GM19193 (cell line): ENCODE data around the gene TWSG1.

Experiments used
- POLR2A ChIP-seq: IDR thresholded peaks from 4 replicates; pipeline ENCODE4 v1.6.1; 2011; ENCODE audit not compliant: insufficient read depth, insufficient read length; ENCODE audit errors: extremely low read depth

TWSG1 gene

GRCh38 chr18:9334329-9334972 lies at the start of gene TWSG1:
Gene TWSG1 (plus strand): TSS chr18:9334773. CDS start chr18:9337230, 2,457 bp downstream.
- peak; percentile 80 for TF ChIP-seq POLR2A

GRCh38 chr18:9285604-9286003 lies 49.0 kb upstream of the TWSG1 start:
- no peak for TF ChIP-seq POLR2A

GRCh38 chr18:9287036-9287435 lies 47.5 kb upstream of the TWSG1 start:
- no peak for TF ChIP-seq POLR2A

- TF ChIP-seq POLR2A, result no peak
These were observed 44.9 kb upstream of the TWSG1 start for GRCh38 chr18:9289698-9290097.

- TF ChIP-seq POLR2A, result no peak
These were observed 44.4 kb upstream of the TWSG1 start for GRCh38 chr18:9290156-9290555.

- no peak for TF ChIP-seq POLR2A
These were observed 42.5 kb upstream of the TWSG1 start for GRCh38 chr18:9292047-9292446.

GRCh38 chr18:9293948-9294347 lies 40.6 kb upstream of the TWSG1 start:
- TF ChIP-seq POLR2A, result no peak

GRCh38 chr18:9296233-9297006 lies 38.2 kb upstream of the TWSG1 start:
- TF ChIP-seq POLR2A, result no peak

- no peak for TF ChIP-seq POLR2A
These were observed 37.6 kb upstream of the TWSG1 start for GRCh38 chr18:9297007-9297393.

GRCh38 chr18:9304388-9305070 lies 30.0 kb upstream of the TWSG1 start:
- no peak for TF ChIP-seq POLR2A

- TF ChIP-seq POLR2A, result no peak
These were observed 15.2 kb upstream of the TWSG1 start for GRCh38 chr18:9319333-9319732.

GRCh38 chr18:9321017-9321452 lies 13.5 kb upstream of the TWSG1 start:
- no peak for TF ChIP-seq POLR2A

GRCh38 chr18:9321736-9322135 lies 12.8 kb upstream of the TWSG1 start:
- TF ChIP-seq POLR2A, result no peak

- no peak for TF ChIP-seq POLR2A
These were observed 11.8 kb upstream of the TWSG1 start for GRCh38 chr18:9322744-9323143.

GRCh38 chr18:9323750-9324445 lies 10.7 kb upstream of the TWSG1 start:
- TF ChIP-seq POLR2A, result no peak
